ENCODE measurements around the gene ZFHX2. TPM values are rescaled to one million over a fixed set of nuclear protein-coding genes. Genes with fewer than 3 reads are reported as not detected.

ZFHX2 gene
- total and polyA plus RNA-seq, 2 of the 4 experiments (the other 2 are of a cell fraction) = 0.18 to 0.53 TPM

DNA sequence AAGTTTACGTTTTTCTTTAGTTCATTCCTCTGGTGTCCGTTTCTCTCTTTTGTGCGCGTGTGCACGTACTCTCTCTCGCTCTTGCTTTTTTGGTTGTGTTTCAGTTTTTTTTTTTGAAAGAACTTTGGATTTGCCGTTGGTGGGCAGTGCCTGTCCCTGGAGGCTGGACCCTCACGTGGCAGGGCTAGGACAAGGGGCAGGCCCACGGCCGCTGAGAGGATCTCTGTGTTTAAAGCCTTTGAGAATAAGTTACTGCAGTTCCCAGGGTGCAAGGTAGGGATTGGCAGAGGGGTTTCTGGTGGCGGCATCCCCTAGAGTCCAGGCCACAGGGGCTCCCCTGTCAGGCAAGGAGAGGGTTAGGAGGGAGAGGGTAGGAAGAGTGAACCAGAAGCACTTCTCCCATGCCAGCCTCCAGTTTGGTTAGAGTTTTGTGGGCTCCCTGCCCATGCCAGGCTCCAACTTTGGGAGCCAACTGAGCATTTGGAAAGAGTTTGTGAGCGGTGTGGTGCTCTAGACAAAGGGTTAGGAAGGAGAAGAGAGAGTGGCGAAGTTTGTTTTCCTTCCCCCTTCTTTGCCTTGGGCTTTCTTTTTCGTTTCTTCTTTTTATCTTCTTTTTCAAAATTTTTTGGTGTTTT, 30.5 kb downstream of the ZFHX2 start:
- Histone ChIP-seq H2BK5ac (ENCODE audit: low read depth, low read length, poor library complexity, severe bottlenecking) (no peak overlapping the region), H3K56ac (ENCODE audit: extremely low read depth, insufficient read depth, low read length) (no peak overlapping the region), H2BK20ac (ENCODE audit: low read depth, low read length) (no peak overlapping the region), H3K4ac (ENCODE audit: low read depth, low read length) (no peak overlapping the region), H3K4me2 (ENCODE audit: low read depth, low read length) (no peak overlapping the region), H3K4me1 (ENCODE audit: control insufficient read depth, insufficient read depth, low read length) (no peaks in the 10 kb centered on the region), H3K9ac (ENCODE audit: low read depth, low read length) (no peak overlapping the region), H3K27me3 (ENCODE audit: control insufficient read depth, insufficient read depth, low read length) (no peaks in the 10 kb centered on the region; the same call in 1 of the 2 replicates), H3K14ac (replicated peaks; ENCODE audit: low read depth, low read length) (no peak overlapping the region), H4K8ac (ENCODE audit: low read depth in 2 of 2, low read length in 2 of 2) (no peak overlapping the region), H3K79me1 (ENCODE audit: low read depth in 1 of 2, low read length in 2 of 2) (no peaks in the 10 kb centered on the region), H2BK120ac (ENCODE audit: low read depth, low read length) (no peak overlapping the region), H3K18ac (ENCODE audit: low read depth, low read length) (no peak overlapping the region), H4K5ac (ENCODE audit: low read depth, low read length) (no peak overlapping the region), H3K9me1 (ENCODE audit: insufficient read depth, low read length) (no peaks in the 10 kb centered on the region), H4K20me1 (ENCODE audit: insufficient read depth, low read length) (no peaks in the 10 kb centered on the region), H3K36me3 (ENCODE audit: control insufficient read depth, insufficient read depth, low read length) (no peaks in the 10 kb centered on the region), H2AFZ (replicated peaks; ENCODE audit: low read length, poor library complexity) (no peak overlapping the region), H2AK5ac (ENCODE audit: low read depth, low read length) (no peak overlapping the region), H2AK9ac (replicated peaks; ENCODE audit: low read depth, low read length, poor library complexity) (no peak overlapping the region), H2BK15ac (ENCODE audit: low read depth, low read length) (no peak overlapping the region), H3K9me3 (ENCODE audit: control insufficient read depth, insufficient read depth, low read length) (no peaks in the 10 kb centered on the region), H3K4me3 (ENCODE audit: insufficient read depth, low read depth, low read length) (no peak overlapping the region), H3K23ac (ENCODE audit: low read depth, low read length) (no peak overlapping the region), H4K91ac (ENCODE audit: insufficient read depth, low read depth, low read length) (no peak overlapping the region), H3K27ac (ENCODE audit: insufficient read depth, low read length) (no peak overlapping the region)
- DNase-seq (no peak), ATAC-seq (ENCODE audit: low read depth) (no peak)
- ChIA-PET CTCF (no interaction called here), POLR2A (ENCODE audit: unreplicated experiment) (no interaction called here)
- BruUV-seq (replicated peaks) = TSS peak; percentile 53
- TF ChIP-seq BHLHE40 (IDR thresholded peaks at IDR 0.05; ENCODE audit: low read depth, low read length) (no peak), MAFK (IDR thresholded peaks at IDR 0.05; ENCODE audit: low read depth, low read length) (no peak), FOS (IDR thresholded peaks at IDR 0.05; ENCODE audit: low read depth, low read length) (no peak), NFE2L2 (IDR thresholded peaks at IDR 0.05; ENCODE audit: low read depth, low read length) (no peak), ELK1 (IDR thresholded peaks at IDR 0.05; ENCODE audit: borderline replicate concordance, low read depth, low read length) (no peak)
- 75% methylated on average over 2 of the region's 14 CpGs; no CpG with 5 or more reads in 1 of the 2 experiments for WGBS, 2 experiments (ENCODE audit: extremely low coverage in 2 of 2, insufficient read length in 1 of 2)
- intact Hi-C loops (cut with micrococcal nuclease) = no loop called here
- in situ Hi-C loops (cut with MboI; ENCODE audit: low sequenced_read_pairs) = no loop called here
- dilution Hi-C loops (cut with HindIII; ENCODE audit: low sequenced_read_pairs, unreplicated experiment) = no loop called here
